HFFc6 (cell line): Measurements from ENCODE around the gene GATA6. TPM values are rescaled to one million over a fixed set of nuclear protein-coding genes. Genes with fewer than 3 reads are reported as not detected.

Source experiments
- DNase-seq: peaks from one replicate; pipeline ENCODE4 v3.0.0-alpha.2; 2018
- H3K27ac Mint-ChIP-seq: 2 replicates; pipeline ENCODE4 v1.8.0; 2020; ENCODE audit warnings: mild to moderate bottlenecking, mixed read lengths
- H3K27me3 Mint-ChIP-seq: 2 replicates; pipeline ENCODE4 v1.8.0; 2021; ENCODE audit warnings: mild to moderate bottlenecking, moderate library complexity, mixed read lengths; ENCODE audit not compliant: insufficient read depth
- H3K36me3 Mint-ChIP-seq: 2 replicates; pipeline ENCODE4 v1.8.0; 2021; ENCODE audit warnings: low read depth, mixed read lengths
- H3K4me1 Mint-ChIP-seq: 2 replicates; pipeline ENCODE4 v1.8.0; 2020; ENCODE audit warnings: low read depth, mixed read lengths
- H3K4me3 Mint-ChIP-seq: 2 replicates; pipeline ENCODE4 v1.8.0; 2020; ENCODE audit warnings: mild to moderate bottlenecking, moderate library complexity, mixed read lengths
- H3K9me3 Mint-ChIP-seq: 2 replicates; pipeline ENCODE4 v1.8.0; 2020; ENCODE audit warnings: mild to moderate bottlenecking, mixed read lengths
- CTCF ChIP-seq: fragments of 200-600 bp; sonication (generic); IDR thresholded peaks from 2 replicates; pipeline ENCODE4 v1.5.0; 2021; ENCODE audit warnings: antibody characterized with exemption, mild to moderate bottlenecking
- long read RNA-seq: library from polyadenylated mRNA; unstranded; transcript quantifications from one replicate; pipeline ENCODE4 v2.0.0, GENCODE V29; 2019
- total RNA-seq, 6 experiments: library from RNA; stranded (reverse); fragmentation: NEBNext Ultra II Directional; extraction: Animal tissue kit (Norgen Biotek cat#: 25700); gene quantifications; 2 replicates in 1 of 6; 3 replicates in 5 of 6; pipeline ENCODE4 v1.2.3, GENCODE V29; 2021

The GATA6 gene
- 1 to 10 TPM in 4 of 6 experiments, under 1 TPM in 2; 0.28 to 1.8 (median 1.5) TPM for total RNA-seq
- long read RNA-seq = 0 reads

GRCh38 chr18:22169011-22169888 is at the start of gene GATA6:
Gene GATA6 (plus strand): TSS chr18:22169589. CDS start chr18:22171145, 1,556 bp downstream.
- peak; percentile 63 for DNase-seq
- no peaks in the 10 kb centered on the region for H3K9me3 Mint-ChIP-seq
- H3K4me3 Mint-ChIP-seq = peak within 1 kb of the TSS; percentile 94
- H3K4me1 Mint-ChIP-seq = peaks cover 10% of the 10 kb centered on the region; the same call in 1 of the 2 replicates
- peak; percentile 61 for TF ChIP-seq CTCF
- peaks cover 57% of the 10 kb centered on the region for H3K27me3 Mint-ChIP-seq
- peak within 1 kb of the TSS; percentile 76 for H3K27ac Mint-ChIP-seq
- no peaks in the 10 kb centered on the region for H3K36me3 Mint-ChIP-seq

GRCh38 chr18:22124970-22125369 is 44.4 kb upstream of the GATA6 start:
- H3K36me3 Mint-ChIP-seq = no peaks in the 10 kb centered on the region
- H3K27me3 Mint-ChIP-seq = peaks cover 19% of the 10 kb centered on the region
- no peak overlapping the region for H3K4me3 Mint-ChIP-seq
- no peak for TF ChIP-seq CTCF
- H3K4me1 Mint-ChIP-seq = no peaks in the 10 kb centered on the region
- no peaks in the 10 kb centered on the region for H3K9me3 Mint-ChIP-seq
- no peak for DNase-seq
- H3K27ac Mint-ChIP-seq = no peak overlapping the region

GRCh38 chr18:22128954-22129353 is 40.4 kb upstream of the GATA6 start:
- Mint-ChIP-seq H3K27me3 (peaks cover 23% of the 10 kb centered on the region), H3K36me3 (no peaks in the 10 kb centered on the region), H3K27ac (no peak overlapping the region), H3K4me3 (no peak overlapping the region), H3K4me1 (no peaks in the 10 kb centered on the region), H3K9me3 (no peaks in the 10 kb centered on the region)
- TF ChIP-seq CTCF = no peak
- DNase-seq = no peak

- no peak for DNase-seq
- Mint-ChIP-seq H3K27me3 (peaks cover 26% of the 10 kb centered on the region), H3K27ac (no peak overlapping the region), H3K4me3 (no peak overlapping the region), H3K36me3 (no peaks in the 10 kb centered on the region), H3K9me3 (no peaks in the 10 kb centered on the region), H3K4me1 (no peaks in the 10 kb centered on the region)
- TF ChIP-seq CTCF = no peak
Measured at GRCh38 chr18:22129778-22130177, 39.6 kb upstream of the GATA6 start.

GRCh38 chr18:22132258-22132657 is 37.1 kb upstream of the GATA6 start:
- Mint-ChIP-seq H3K4me1 (no peaks in the 10 kb centered on the region), H3K27me3 (peaks cover 13% of the 10 kb centered on the region), H3K27ac (no peak overlapping the region), H3K36me3 (no peaks in the 10 kb centered on the region), H3K4me3 (no peak overlapping the region), H3K9me3 (no peaks in the 10 kb centered on the region)
- no peak for TF ChIP-seq CTCF
- no peak for DNase-seq
